ENCODE data around the gene STK32B.

DNA sequence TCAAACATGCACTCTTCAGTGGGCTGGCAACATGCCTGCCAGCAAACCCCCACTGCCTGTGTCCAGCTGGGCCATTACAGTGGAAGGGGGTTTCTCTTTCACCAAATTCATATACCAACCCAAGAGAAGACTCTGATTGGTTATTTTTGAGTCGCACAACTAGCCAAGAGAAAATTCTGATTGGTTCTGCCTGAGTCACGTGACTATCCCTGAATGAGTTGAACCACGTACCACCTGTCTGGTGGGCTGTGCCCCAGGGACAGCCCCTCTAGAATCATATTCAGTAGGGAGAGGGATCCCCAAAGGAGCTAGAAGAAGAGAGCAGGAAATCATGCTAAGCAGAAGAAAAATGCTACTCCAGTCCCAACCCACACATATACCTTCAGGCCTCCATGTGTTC, 313.1 kb downstream of the STK32B start:
- TF ChIP-seq GTF2F1 (IDR thresholded peaks at IDR 0.05; ENCODE audit: borderline replicate concordance, low read depth, low read length), result no peak
- TF ChIP-seq CTCF (IDR thresholded peaks at IDR 0.05; ENCODE audit: control extremely low read depth in 1 of 3, insufficient read depth in 1 of 3, low read depth in 1 of 3, low read length in 3 of 3), result no peak
- TF ChIP-seq BCL11A (IDR thresholded peaks at IDR 0.05; ENCODE audit: low read depth in 2 of 2, low read length in 2 of 2), result no peak
- no peak for TF ChIP-seq EP300 (IDR thresholded peaks at IDR 0.05; ENCODE audit: borderline replicate concordance in 1 of 2, low read depth in 2 of 2, low read length in 2 of 2)
- TF ChIP-seq POLR2A (IDR thresholded peaks at IDR 0.05; ENCODE audit: control extremely low read depth in 1 of 2, low read depth in 2 of 2, low read length in 2 of 2), result no peak
- TF ChIP-seq KDM5A (IDR thresholded peaks at IDR 0.05; ENCODE audit: low read length), result no peak
- TF ChIP-seq SUZ12 (IDR thresholded peaks at IDR 0.05; ENCODE audit: low read length), result no peak
- TF ChIP-seq KDM1A (IDR thresholded peaks at IDR 0.05; ENCODE audit: borderline replicate concordance, low read length), result no peak
- TF ChIP-seq CEBPB (IDR thresholded peaks at IDR 0.05; ENCODE audit: low read depth, low read length), result no peak
- TF ChIP-seq CHD1 (IDR thresholded peaks at IDR 0.05; ENCODE audit: low read depth, low read length), result no peak
- TF ChIP-seq RBBP5 (IDR thresholded peaks at IDR 0.05; ENCODE audit: borderline replicate concordance, low read depth, low read length), result no peak
- TF ChIP-seq, protein P1, sequence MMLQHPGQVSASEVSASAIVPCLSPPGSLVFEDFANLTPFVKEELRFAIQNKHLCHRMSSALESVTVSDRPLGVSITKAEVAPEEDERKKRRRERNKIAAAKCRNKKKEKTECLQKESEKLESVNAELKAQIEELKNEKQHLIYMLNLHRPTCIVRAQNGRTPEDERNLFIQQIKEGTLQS (IDR thresholded peaks at IDR 0.05; ENCODE audit: insufficient read depth, low read depth, low read length), result no peak
- TF ChIP-seq, protein P2, sequence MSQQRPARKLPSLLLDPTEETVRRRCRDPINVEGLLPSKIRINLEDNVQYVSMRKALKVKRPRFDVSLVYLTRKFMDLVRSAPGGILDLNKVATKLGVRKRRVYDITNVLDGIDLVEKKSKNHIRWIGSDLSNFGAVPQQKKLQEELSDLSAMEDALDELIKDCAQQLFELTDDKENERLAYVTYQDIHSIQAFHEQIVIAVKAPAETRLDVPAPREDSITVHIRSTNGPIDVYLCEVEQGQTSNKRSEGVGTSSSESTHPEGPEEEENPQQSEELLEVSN (IDR thresholded peaks at IDR 0.05), result no peak
- TF ChIP-seq CBX5 (IDR thresholded peaks at IDR 0.05; ENCODE audit: low read depth, low read length), result no peak

Measured in H1 (cell line).